ENCODE results near the gene CAMK2B. TPM values are rescaled to one million over a fixed set of nuclear protein-coding genes. Genes with fewer than 3 reads are reported as not detected.

The CAMK2B gene
- total RNA-seq, 1 donor from 2014 or later = 0.23 TPM

- Mint-ChIP-seq H3K27me3 (ENCODE audit: unreplicated experiment) (peaks cover 4% of the 10 kb centered on the region), H3K36me3 (ENCODE audit: low read depth, unreplicated experiment) (no peaks in the 10 kb centered on the region), H3K27ac (ENCODE audit: unreplicated experiment) (no peak overlapping the region), H3K9me3 (ENCODE audit: unreplicated experiment) (no peaks in the 10 kb centered on the region), H3K4me1 (ENCODE audit: unreplicated experiment) (no peaks in the 10 kb centered on the region), H3K4me3 (ENCODE audit: unreplicated experiment) (no peak overlapping the region)
- TF ChIP-seq, protein P1, sequence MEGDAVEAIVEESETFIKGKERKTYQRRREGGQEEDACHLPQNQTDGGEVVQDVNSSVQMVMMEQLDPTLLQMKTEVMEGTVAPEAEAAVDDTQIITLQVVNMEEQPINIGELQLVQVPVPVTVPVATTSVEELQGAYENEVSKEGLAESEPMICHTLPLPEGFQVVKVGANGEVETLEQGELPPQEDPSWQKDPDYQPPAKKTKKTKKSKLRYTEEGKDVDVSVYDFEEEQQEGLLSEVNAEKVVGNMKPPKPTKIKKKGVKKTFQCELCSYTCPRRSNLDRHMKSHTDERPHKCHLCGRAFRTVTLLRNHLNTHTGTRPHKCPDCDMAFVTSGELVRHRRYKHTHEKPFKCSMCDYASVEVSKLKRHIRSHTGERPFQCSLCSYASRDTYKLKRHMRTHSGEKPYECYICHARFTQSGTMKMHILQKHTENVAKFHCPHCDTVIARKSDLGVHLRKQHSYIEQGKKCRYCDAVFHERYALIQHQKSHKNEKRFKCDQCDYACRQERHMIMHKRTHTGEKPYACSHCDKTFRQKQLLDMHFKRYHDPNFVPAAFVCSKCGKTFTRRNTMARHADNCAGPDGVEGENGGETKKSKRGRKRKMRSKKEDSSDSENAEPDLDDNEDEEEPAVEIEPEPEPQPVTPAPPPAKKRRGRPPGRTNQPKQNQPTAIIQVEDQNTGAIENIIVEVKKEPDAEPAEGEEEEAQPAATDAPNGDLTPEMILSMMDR (IDR thresholded peaks at IDR 0.05; ENCODE audit: unreplicated experiment) = no peak
- DNase-seq (ENCODE audit: low spot score) = no peak
Observed at GRCh38 chr7:44276571-44277221, 48.7 kb downstream of the CAMK2B start.

- no peak overlapping the region for H3K27ac Mint-ChIP-seq (ENCODE audit: unreplicated experiment)
- no peaks in the 10 kb centered on the region for H3K4me1 Mint-ChIP-seq (ENCODE audit: unreplicated experiment)
- no peak overlapping the region for H3K4me3 Mint-ChIP-seq (ENCODE audit: unreplicated experiment)
- no peaks in the 10 kb centered on the region for H3K9me3 Mint-ChIP-seq (ENCODE audit: unreplicated experiment)
- TF ChIP-seq, protein P1 (IDR thresholded peaks at IDR 0.05; ENCODE audit: unreplicated experiment) = no peak
- peaks cover 5% of the 10 kb centered on the region for H3K27me3 Mint-ChIP-seq (ENCODE audit: unreplicated experiment)
- H3K36me3 Mint-ChIP-seq (ENCODE audit: low read depth, unreplicated experiment) = no peaks in the 10 kb centered on the region
- DNase-seq (ENCODE audit: low spot score) = peak; percentile 52
Observed at GRCh38 chr7:44275957-44276570, 49.3 kb downstream of the CAMK2B start.

GRCh38 chr7:44275146-44275545 is 50.2 kb downstream of the CAMK2B start:
- no peak for DNase-seq (ENCODE audit: low spot score)
- no peak overlapping the region for H3K27ac Mint-ChIP-seq (ENCODE audit: unreplicated experiment)
- TF ChIP-seq, protein P1 (IDR thresholded peaks at IDR 0.05; ENCODE audit: unreplicated experiment) = no peak

DNA sequence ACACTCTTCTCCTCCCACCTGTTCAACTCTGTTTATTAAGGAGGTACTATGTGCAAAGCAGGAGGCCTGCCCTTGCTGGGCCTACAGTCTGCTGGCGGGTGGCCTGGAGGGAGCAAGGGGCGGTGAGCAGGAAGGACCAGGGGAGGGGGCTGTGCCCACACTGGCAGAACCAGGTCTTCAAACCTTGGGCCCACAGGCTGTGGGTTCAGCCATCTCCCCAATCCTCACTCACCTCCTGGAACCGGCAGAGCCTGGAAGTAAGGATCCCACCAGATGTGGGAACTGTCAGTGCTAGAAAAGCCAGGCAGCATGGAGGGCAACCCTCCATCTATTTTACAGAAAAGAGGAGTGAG is 50.8 kb downstream of the CAMK2B start:
- H3K27me3 Mint-ChIP-seq (ENCODE audit: unreplicated experiment) = peaks cover 8% of the 10 kb centered on the region
- no peak overlapping the region for H3K27ac Mint-ChIP-seq (ENCODE audit: unreplicated experiment)
- H3K4me3 Mint-ChIP-seq (ENCODE audit: unreplicated experiment) = no peak overlapping the region
- H3K9me3 Mint-ChIP-seq (ENCODE audit: unreplicated experiment) = no peaks in the 10 kb centered on the region
- TF ChIP-seq, protein P1 (IDR thresholded peaks at IDR 0.05; ENCODE audit: unreplicated experiment) = no peak
- H3K4me1 Mint-ChIP-seq (ENCODE audit: unreplicated experiment) = no peaks in the 10 kb centered on the region
- H3K36me3 Mint-ChIP-seq (ENCODE audit: low read depth, unreplicated experiment) = no peaks in the 10 kb centered on the region
- DNase-seq (ENCODE audit: low spot score) = no peak

More at GRCh38 chr7:44275146-44275545, 50.2 kb downstream of the CAMK2B start:
- H3K4me3 Mint-ChIP-seq (ENCODE audit: unreplicated experiment) = no peak overlapping the region
- H3K36me3 Mint-ChIP-seq (ENCODE audit: low read depth, unreplicated experiment) = no peaks in the 10 kb centered on the region
- H3K27me3 Mint-ChIP-seq (ENCODE audit: unreplicated experiment) = peaks cover 8% of the 10 kb centered on the region
- no peaks in the 10 kb centered on the region for H3K4me1 Mint-ChIP-seq (ENCODE audit: unreplicated experiment)
- H3K9me3 Mint-ChIP-seq (ENCODE audit: unreplicated experiment) = no peaks in the 10 kb centered on the region
